A673 (cell line): Measurements from ENCODE around the gene PUDP. TPM values are rescaled to one million over a fixed set of nuclear protein-coding genes. Genes with fewer than 3 reads are reported as not detected.
"Not testable (repeated sequence)": the region's sequence is repeated elsewhere in the genome, so short reads cannot be mapped to it uniquely, and the experiment has no call there.

Experiments used
- BruUV-seq: library from RNA; stranded (reverse); fragments of 400-500 nt; replicated peaks from 2 replicates; lab custom pipeline; 2021; lab: Mats Ljungman, UMichigan
- CTCF ChIA-PET: fragments of 300-600 bp; sonication (Branson Sonifier 250); formaldehyde crosslinking; loops from one replicate; lab custom pipeline; 2022; ENCODE audit warnings: antibody characterized with exemption; lab: Charles Lee
- POLR2A ChIA-PET: fragments of 300-600 bp; sonication (Branson Sonifier 250); formaldehyde crosslinking; loops from one replicate; lab custom pipeline; 2022; ENCODE audit warnings: antibody characterized with exemption; ENCODE audit not compliant: low non-redundant PET; lab: Charles Lee
- DNase-seq: peaks from one replicate; pipeline ENCODE4 v3.0.0-alpha.2; 2015; ENCODE audit warnings: low spot score
- H3K27ac ChIP-seq: fragments of 200-600 bp; sonication (generic); 2 replicates; pipeline ENCODE4 v1.5.1; 2016; ENCODE audit warnings: mixed run types, low read depth, mild to moderate bottlenecking, mixed read lengths, antibody characterized with exemption, low read length; ENCODE audit not compliant: poor library complexity, severe bottlenecking
- H3K27me3 ChIP-seq: fragments of 200-600 bp; sonication (generic); replicated peaks from 2 replicates; pipeline ENCODE4 v1.6.1; 2017; ENCODE audit warnings: mixed run types, low read depth, mild to moderate bottlenecking, mixed read lengths, antibody characterized with exemption, low read length; ENCODE audit not compliant: insufficient read depth, poor library complexity
- H3K36me3 ChIP-seq: fragments of 200-600 bp; sonication (generic); 2 replicates; pipeline ENCODE4 v1.6.1; 2016; ENCODE audit warnings: mixed run types, mild to moderate bottlenecking, mixed read lengths, antibody characterized with exemption, low read length; ENCODE audit not compliant: insufficient read depth, poor library complexity, severe bottlenecking
- H3K4me1 ChIP-seq: fragments of 200-600 bp; sonication (generic); 2 replicates; pipeline ENCODE4 v1.6.1; 2017; ENCODE audit warnings: mixed run types, mild to moderate bottlenecking, mixed read lengths, antibody characterized with exemption, low read length; ENCODE audit not compliant: insufficient read depth, poor library complexity, severe bottlenecking
- H3K4me3 ChIP-seq: fragments of 200-600 bp; sonication (generic); 2 replicates; pipeline ENCODE4 v1.5.1; 2016; ENCODE audit warnings: low read depth, mixed run types, mild to moderate bottlenecking, mixed read lengths, low read length; ENCODE audit not compliant: poor library complexity, severe bottlenecking
- H3K9me3 ChIP-seq: fragments of 200-600 bp; sonication (generic); 2 replicates; pipeline ENCODE4 v1.6.1; 2016; ENCODE audit warnings: mixed run types, low read depth, mild to moderate bottlenecking, mixed read lengths, antibody characterized with exemption, low read length; ENCODE audit not compliant: poor library complexity, severe bottlenecking
- CTCF ChIP-seq: fragments of 300-800, 200-600 bp; sonication (generic); conservative IDR thresholded peaks from 2 replicates; pipeline ENCODE4 v1.5.1; 2017; ENCODE audit warnings: low read depth, mild to moderate bottlenecking, antibody characterized with exemption, low read length, moderate library complexity, mixed read lengths
- EZH2 ChIP-seq: fragments of 200-600 bp; sonication (generic); IDR thresholded peaks from 2 replicates; pipeline ENCODE4 v1.6.1; 2017; ENCODE audit warnings: borderline replicate concordance, low read depth, mild to moderate bottlenecking, mixed read lengths, antibody characterized with exemption, low read length; ENCODE audit not compliant: poor library complexity, severe bottlenecking
- intact Hi-C: fragments of 100-400 bp; cut with micrococcal nuclease; formaldehyde crosslinking; loops from one replicate; pipeline ENCODE4 v1.10.0; 2022; ENCODE audit not compliant: unreplicated experiment
- total RNA-seq: library from RNA; stranded (reverse); gene quantifications from 2 replicates; pipeline ENCODE4 v1.2.3, GENCODE V29; 2021

PUDP gene
- total RNA-seq, 1 experiment from 2014 or later, result 17.6 TPM

DNA sequence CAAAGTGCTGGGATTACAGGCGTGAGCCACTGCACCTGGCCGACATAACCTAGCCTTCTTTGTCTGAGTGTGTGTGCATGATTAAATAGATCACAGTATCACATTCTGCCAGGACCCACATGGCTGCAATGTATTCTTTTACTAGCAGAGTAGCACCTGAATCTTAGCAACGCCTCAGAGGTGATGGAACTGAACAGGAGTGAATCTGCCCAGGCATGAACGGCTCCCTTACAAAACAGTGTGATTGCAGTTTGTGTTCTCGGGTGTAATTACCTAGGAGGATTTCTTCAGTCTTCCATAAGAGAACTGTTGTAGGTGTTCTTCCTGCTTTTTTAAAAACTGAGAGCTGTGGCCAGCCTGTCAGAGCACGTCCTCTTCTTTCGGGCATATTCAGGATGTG lies 123.1 kb downstream of the PUDP start:
- no peak overlapping the region for H3K4me3 ChIP-seq
- no TSS peak for BruUV-seq
- no peaks in the 10 kb centered on the region for H3K9me3 ChIP-seq
- DNase-seq, result no peak
- H3K27me3 ChIP-seq, result no peaks in the 10 kb centered on the region
- H3K4me1 ChIP-seq, result no peaks in the 10 kb centered on the region
- ChIA-PET POLR2A (no interaction called here), CTCF (no interaction called here)
- TF ChIP-seq EZH2 (no peak), CTCF (no peak)
- no peak overlapping the region for H3K27ac ChIP-seq
- H3K36me3 ChIP-seq, result no peaks in the 10 kb centered on the region
- intact Hi-C loops, result no loop called here

DNA sequence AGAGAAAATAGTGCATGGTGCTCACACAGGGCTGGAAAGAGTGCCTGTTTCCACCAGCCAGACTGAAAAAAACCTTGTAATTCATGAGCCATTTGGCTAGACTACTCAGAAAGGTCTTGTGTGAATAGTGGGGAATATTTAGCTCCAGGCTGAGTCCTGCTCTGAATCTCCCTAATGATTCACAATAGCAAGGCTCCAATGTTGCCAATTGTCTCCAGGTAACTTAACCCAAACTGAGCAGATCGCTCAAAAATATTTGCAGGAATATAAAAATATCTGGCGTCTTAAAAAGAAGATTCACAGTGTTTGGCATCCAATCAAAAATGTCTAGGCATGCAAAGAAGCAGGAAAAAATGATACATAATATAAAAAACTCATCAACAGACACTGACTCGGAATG lies 125.0 kb downstream of the PUDP start:
- CTCF ChIA-PET, H3K4me3 ChIP-seq, H3K4me1 ChIP-seq, H3K36me3 ChIP-seq, H3K9me3 ChIP-seq, BruUV-seq, DNase-seq, H3K27ac ChIP-seq, H3K27me3 ChIP-seq, intact Hi-C loops, POLR2A ChIA-PET: not testable (repeated sequence)

- Histone ChIP-seq H3K27ac (no peak overlapping the region), H3K27me3 (no peaks in the 10 kb centered on the region), H3K36me3 (no peaks in the 10 kb centered on the region), H3K9me3 (no peaks in the 10 kb centered on the region), H3K4me3 (no peak overlapping the region), H3K4me1 (no peaks in the 10 kb centered on the region)
- no peak for DNase-seq
- ChIA-PET CTCF (no interaction called here), POLR2A (no interaction called here)
- TF ChIP-seq CTCF, result no peak
- TF ChIP-seq EZH2, result no peak
- intact Hi-C loops, result no loop called here
- BruUV-seq, result no TSS peak
Observed at GRCh38 chrX:7021991-7022390, 126.0 kb downstream of the PUDP start.

GRCh38 chrX:7019555-7019954 lies 128.4 kb downstream of the PUDP start:
- no peaks in the 10 kb centered on the region for H3K9me3 ChIP-seq
- TF ChIP-seq EZH2 (no peak), CTCF (no peak)
- no peaks in the 10 kb centered on the region for H3K27me3 ChIP-seq
- no peaks in the 10 kb centered on the region for H3K4me1 ChIP-seq
- CTCF ChIA-PET, result no interaction called here
- DNase-seq, result no peak
- intact Hi-C loops, result no loop called here
- BruUV-seq, result no TSS peak
- POLR2A ChIA-PET, result no interaction called here
- no peak overlapping the region for H3K27ac ChIP-seq
- H3K36me3 ChIP-seq, result no peaks in the 10 kb centered on the region
- no peak overlapping the region for H3K4me3 ChIP-seq

DNA sequence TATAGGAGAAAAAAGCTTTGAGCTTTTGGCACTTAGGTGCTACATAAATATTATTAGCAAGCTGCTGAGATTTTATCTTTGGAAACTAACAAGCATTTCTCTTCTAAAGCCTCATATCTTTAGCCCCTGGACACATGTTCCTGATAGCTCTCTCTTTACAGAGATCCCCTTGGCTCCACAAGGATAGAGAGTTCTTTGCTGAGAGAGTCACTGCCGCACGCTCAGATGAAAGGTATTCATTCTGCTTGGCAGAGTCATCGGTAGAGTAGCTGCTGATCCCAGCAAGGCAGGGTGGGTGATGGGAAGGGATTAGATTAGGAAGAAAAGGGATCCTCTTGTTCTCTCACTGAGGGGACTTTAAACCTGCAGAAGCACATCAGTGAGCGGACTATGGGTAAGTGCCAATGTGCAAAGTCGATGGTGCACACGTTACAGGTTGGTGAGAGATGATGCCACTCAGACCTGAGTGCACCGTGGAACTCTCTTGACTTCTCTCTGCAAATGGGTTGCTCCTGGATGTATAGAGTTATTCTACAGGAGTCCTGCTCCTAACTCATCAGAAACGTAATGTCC lies 135.6 kb downstream of the PUDP start:
- BruUV-seq, intact Hi-C loops: not testable (repeated sequence)

More for the DNA sequence above, 135.6 kb downstream of the PUDP start:
- POLR2A ChIA-PET, H3K4me1 ChIP-seq, CTCF ChIA-PET, H3K27me3 ChIP-seq, DNase-seq, H3K9me3 ChIP-seq, H3K36me3 ChIP-seq, H3K27ac ChIP-seq, H3K4me3 ChIP-seq: not testable (repeated sequence)
